GM21737 (cell line): Measurements from ENCODE around the gene LBH.

Experiments
- ATAC-seq: cut with Tn5 transposase; IDR thresholded peaks from one replicate; pipeline ENCODE4 v1.9.1; 2021; ENCODE audit warnings: mild to moderate bottlenecking, moderate library complexity; ENCODE audit not compliant: unreplicated experiment

Gene LBH

DNA sequence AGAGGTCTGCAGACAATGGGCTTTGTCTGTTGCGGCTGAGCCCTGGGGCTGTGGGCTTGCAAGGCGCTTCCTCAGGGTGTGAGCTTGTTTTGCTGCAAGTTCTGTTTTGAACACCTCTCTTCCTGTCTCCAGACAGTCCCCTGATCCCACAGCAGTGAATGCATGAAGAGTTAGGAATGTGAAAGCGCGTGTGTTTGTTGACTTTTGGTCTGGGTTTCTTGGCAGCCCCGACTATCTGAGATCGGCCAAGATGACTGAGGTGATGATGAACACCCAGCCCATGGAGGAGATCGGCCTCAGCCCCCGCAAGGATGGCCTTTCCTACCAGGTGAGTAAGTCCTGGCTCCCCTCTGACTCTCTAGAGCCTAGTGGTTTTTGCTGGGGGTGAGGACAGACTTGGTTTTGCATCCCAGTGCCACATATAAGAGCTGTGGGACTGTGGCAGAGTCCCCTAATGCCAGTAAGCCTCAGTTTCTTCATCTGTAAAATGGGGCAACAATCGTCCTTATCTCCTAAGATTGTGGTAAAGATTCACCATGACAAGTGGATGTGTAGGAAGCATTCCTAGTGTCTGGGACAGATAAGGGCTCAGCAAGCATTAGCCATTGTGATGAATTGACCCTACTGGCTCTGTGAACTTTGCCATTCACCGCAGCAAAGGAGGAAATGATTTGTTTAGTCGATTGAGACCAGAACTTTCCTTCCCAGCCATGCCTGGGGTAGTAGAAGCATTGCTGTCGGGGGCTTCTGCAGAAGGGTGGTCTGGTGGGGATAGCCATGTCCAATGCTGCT is 3.0 kb downstream of the LBH start:
- no peak for ATAC-seq

DNA sequence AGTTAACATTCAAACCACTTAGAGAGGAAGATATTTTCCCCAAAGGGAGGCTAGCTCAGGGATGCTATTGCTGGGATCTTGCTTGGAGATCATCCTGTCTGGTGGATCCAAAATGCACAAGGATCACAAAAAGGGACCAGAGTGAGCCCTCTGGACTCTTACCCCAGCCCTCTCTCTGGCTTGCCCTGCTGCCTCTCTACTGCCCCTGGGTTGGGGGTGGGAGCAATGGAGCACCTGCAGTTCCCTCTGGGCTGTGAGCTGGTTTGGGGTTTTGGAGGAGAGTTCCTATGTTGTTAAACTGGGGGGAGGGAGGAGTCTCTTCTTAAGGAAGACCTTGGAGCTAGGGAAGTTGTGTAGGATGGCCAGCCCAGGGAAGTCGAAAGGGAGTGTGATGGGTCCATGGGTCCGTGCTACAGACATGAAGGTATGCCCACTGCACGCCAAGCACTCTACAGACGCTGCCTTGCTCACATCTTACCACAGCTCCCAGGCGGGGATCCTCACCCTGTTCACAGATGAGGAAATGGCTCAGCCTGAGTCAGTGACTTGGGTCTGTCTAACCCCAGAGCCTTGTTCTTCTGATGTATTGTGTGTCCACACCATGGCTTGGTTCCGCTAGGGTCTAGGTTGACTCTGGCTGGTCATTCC is 3.8 kb downstream of the LBH start:
- ATAC-seq, result no peak

DNA sequence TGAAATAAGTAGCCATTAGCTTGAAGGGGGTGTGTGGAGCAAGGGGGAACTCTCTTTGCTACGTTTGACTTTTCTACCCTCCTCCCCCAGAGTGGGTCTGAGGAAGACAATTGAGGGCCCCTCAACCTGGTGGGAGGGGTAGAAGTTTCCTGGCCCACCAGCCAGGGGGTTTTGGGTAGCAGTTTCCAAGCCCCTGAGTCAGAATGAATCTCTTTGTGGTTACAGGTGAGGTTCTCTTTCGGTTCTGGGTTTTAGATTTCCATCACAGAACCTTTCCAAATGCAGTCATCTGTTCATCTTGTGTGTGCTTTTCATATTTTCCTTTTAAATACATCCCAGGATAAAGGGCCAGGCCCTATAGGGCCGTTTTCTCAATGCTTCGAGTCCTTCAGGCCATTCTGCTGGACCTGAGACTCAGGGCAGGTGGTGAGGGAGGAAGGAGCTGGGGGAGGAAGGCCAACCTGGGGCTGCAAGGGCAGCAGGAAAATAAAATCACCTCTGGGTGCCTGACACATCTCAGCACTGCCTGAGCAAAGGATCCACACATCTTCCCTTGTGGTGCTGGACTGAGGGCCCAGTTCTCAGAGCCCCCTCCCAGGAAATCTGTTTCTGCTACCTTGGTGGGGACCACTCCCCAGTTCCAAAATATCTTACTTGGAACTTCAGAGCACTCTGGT is 4.7 kb downstream of the LBH start:
- no peak for ATAC-seq

DNA sequence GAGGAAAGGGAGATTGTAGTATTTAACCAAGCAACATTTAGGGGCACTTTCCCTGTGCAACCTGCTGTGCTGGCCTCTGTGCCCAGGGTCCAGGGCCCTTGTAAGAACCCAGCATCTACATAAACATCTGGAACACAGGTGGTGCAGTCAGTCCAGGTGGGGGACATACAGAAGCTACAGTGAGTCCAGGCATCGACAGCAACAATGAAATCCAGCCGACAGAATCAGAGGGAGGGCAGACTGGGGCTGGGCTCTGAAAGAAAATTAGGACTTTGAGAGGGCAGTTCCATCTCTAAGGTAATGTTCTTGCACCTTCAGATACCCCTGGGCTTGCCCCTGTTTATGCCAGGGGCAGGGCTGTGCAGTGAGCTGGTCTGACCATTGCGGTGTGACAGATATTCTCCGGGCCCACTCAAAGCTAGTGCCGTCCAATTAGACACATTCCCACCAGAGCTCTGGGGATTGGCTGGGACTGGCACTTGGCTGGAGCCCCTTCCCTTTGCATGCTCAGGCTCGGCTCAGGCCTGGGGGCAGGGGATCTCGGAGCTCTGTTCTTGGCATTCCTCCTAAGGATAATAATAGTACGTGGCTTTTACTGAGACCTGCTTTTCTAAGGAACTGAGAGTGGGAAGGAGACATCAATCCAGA is 5.4 kb downstream of the LBH start:
- no peak for ATAC-seq

DNA sequence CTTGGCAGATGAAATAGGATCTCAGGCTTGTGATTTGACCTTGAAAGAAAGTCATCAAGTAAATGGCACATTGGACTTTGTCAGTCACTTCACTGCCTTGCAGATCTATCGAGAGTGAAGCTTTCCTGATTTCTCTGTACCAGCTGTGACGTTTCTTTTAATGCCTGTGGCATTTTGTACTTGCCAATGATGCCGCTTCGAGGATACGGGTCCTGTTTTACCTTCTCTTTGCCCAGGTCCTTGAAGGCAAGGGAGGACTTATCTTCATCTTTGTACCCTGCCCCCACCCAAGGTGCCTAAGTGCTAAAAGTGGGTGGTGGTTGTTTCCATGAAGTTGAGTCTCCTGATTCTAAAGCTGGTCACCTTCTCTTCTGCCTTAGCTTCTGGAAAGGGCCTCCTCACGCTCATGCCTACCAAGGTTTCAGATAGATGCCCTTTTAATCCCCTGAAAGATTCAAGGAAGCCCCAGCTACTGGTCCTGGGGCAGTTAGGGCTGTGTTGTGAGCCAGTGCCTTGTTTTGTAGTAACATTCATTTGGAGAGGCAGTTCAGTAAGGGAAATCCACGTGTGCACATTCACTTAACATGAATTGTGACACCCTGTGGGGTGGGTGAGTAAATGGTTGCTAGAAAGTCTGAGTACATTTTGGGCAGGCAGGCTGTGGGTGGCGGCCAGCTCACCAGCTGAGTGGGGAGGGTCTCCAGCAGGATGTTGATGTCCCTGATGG is 6.1 kb downstream of the LBH start:
- ATAC-seq, result no peak

DNA sequence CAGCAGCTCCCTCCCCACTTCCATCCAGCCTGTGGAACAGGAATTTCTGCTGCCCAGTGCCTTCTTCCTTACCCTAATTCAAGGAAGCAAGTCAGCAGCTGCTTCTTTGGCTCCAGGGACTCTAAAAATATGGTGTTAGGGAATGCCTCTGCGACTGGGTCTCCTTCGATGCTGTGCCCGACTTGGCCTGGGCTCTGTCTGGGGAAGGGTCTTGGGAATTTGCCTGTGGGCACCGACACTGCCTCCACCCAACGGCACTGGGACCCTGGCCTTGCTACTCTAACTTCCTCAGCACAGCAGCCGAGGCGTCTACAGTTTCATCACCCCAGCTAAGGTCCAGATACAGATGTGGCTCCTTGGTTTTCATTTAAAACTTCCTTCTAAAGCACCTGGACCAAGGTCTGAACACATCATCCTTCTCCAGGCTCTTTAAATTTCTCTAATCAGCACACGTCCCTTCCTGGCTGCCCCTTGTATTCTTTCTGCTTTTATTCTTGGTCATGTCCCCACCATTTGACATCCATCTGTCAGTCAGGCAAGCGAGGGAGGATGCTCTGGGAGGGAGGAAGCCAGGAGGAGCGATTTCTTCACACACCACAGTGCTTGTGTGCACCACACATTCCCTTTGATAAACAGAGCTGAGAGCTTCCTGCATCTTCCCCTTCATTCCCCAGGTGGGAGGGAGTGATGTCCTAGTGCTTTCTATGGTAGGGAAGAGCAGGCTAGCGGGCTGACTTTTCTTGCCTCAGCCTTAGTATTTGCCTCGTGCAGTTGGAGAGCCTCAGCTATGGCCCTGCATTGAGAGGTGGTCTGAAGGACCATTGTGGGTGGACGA is 6.8 kb downstream of the LBH start:
- no peak for ATAC-seq

DNA sequence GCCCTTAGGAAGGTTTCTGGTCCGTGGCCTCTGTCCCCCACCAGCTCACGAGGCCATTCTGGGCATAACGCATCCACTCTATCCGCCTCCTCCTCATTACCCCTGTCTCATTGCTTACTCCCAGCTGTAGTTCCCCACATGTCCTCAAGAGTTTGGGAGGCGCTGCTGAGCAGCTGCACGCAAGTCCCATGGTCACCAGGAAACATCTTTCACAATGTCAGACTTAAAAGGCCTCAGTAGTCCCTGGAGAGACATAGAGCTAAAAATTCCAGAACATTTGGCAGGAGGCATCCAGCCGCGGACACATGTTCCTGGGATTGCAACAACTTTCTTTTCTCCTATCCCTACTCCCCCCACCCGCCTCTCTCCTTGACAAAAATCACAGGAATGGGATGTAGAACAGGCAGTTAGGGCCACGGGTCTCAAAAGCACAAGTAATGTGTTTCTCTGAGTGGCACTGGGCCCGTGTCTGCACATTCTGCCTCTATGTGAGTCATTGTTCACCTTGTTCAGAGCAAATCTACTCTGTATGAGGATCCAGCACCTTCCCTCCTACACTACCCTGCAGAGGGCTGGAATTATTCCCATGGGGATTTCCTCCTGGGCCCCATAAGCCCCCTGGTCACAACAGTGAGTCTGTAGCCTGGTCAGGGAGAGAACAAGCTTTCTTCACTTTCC is 8.1 kb downstream of the LBH start:
- ATAC-seq, result no peak

DNA sequence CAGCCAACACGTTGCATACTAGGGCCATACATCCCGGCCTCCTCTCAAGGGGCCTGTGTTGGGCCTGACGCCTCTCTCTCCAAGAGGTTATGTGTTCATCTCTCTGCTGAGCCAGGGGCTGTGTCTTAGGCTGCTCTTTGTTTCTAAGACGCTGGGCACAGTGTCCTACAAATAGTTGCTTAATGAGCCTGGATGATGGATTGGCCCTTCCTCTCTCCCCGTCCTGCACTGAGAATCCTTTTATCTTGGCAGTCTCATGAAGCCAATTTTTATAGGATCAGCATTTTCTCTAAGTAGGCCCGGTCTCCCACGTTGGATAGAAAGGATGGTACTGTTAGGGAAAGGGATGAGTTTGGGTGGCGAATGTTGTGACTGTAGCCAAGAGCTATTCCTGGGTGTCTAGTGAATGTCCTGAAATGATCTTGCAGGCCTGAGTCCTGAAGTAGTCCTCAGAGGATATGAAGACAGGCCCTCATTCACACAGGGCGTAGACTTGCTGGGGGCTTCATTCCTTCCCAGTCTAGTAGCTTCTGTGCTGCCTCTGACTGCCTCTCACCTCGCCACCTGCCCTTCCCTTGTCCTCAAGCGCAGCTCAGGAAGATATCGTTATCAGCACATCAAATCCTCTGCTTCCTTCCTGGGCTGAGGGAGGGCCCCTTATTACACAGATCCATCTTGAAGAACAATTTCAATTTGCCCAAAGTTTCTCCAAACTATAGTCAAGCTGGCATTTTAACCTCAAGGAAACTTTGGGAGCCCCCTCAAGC is 8.8 kb downstream of the LBH start:
- ATAC-seq, result no peak

DNA sequence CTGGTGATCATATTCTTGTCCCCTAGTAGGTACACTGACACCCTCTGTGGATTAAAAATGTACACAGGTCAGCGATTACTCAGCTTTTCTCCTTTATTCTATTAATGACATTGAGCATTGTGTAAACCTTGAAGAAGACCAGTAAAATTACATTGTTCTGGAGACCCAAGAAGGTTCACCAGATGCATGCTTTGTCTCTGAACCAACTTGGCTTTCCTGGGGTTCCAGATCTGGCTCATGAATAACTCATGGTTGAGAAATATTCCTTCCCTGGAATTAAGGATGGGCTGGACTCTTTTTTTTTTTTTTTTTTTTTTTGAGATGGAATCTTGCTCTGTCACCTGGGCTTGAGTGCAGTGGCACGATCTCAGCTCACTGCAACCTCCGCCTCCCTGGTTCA is 11.9 kb downstream of the LBH start:
- no peak for ATAC-seq

DNA sequence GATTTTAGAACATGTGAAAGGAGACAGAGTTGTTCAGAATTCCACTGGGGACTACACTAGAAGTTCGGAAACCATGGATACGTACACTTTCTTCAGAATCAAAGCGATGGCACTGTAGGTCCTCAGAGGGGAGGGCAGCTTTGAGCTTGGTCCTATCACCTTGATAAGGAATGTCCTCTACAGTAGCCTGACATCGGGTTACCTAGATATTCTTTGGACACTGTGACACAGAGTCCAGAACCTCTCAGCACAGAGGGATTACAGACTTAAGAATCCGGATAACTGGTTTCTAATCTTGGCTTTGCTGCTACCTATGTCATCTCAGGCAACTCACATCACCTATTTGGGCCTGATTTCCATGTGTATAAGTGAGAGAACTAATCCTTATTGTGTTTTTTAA is 14.0 kb downstream of the LBH start:
- ATAC-seq, result no peak

DNA sequence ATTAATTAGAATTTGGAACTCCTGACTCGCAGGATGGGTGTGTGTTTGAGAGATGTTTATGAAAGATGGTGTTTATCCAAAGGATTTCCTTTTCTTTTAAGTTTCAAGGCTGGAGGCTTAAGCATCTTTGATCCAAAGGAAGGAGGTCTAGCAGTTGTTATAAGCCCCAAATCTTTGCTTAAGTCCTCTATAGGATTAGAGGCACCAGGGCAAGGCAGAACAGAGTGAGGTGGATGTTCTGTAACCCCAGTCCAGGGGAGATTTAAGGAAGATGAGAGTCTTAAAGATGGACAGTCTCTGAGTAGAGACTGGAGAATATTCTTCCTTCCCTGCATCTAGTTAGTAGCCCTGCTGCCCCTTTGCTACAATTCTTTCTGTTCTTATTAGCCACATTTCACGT is 17.5 kb downstream of the LBH start:
- ATAC-seq, result no peak

DNA sequence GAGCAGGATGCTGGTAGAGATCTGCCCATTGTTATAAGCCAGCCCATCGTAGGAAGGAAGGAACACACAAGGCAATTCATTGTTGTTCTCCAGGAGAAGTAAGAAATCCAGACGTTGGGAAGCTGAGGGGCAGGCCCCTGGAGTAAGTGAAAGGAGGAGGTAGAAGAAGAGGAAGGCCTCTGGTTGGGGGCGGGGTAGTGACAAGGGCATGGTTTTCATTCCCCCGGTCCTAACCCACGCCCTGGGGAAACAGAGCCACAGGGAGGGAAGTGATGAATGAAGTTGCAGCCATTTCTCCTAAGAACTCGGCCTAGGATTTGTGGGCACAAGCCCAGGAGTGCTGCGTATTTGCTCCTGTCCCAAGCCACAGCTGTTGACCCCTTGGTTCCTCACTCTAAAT is 18.0 kb downstream of the LBH start:
- ATAC-seq, result no peak

DNA sequence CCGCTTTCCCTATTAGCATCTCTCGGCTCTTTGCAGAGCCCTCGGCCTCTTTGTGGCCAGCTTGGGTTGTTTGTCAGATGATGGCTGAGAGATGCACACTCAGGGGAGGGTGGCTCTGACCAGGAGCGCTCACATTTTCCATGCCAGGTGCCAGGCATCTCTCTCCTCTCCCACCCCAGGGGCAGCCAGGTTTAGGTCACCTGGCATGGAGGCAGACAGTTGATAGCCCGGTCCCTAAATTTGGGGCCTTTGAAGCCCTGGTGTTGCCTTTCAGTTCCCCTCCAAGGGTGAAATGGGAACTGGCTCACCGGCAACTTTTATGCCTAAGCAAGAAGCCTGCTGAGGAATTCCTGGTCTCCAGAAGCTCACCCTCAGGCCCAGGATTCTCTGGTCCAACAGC is 19.1 kb downstream of the LBH start:
- ATAC-seq, result no peak

DNA sequence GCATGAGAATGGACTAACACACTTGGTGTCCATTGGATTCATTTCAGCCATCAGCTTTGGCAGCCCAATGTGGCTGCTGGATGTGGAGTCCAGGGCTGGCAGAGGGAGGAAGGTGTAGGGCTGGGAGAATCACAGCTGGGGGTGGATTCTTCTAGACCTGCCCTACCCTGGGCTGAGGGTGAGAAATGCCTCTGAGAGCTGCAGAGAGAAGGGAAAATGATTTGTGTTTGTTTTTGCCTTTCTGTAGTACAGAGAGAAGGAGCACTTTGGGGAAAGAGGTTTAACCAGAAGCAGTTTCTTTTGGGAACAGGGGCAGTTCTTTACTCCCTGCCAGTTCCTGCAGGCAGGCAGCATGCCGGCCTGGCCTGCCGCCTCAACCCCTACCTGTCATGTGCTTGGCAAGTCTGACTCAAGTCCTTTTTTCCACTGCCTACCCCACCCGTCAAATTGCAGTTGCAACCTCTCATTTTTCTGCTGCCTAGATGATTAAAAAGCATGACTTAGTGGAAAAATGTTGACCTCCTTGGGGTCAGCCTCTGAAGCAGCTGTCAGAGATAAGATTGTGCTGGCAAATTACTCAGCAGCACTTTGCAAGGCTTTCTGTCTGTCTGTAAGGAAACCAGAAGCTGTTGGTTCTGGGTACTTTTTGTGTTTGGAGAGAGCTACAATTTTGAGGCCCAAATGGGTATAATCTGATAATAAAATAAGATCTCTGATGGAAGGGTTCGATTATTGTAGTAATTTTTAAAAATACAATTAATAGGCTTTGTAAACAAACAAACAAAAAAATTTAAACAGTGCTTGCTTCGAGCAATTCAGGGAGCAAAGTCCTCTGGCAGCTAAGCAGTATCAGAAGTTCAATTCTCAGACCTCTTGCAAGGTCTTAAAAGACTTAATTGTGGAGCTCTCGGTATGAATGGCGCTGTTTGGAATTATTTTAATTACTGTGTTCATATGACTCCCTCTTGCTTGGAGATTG is 21.7 kb downstream of the LBH start:
- no peak for ATAC-seq

DNA sequence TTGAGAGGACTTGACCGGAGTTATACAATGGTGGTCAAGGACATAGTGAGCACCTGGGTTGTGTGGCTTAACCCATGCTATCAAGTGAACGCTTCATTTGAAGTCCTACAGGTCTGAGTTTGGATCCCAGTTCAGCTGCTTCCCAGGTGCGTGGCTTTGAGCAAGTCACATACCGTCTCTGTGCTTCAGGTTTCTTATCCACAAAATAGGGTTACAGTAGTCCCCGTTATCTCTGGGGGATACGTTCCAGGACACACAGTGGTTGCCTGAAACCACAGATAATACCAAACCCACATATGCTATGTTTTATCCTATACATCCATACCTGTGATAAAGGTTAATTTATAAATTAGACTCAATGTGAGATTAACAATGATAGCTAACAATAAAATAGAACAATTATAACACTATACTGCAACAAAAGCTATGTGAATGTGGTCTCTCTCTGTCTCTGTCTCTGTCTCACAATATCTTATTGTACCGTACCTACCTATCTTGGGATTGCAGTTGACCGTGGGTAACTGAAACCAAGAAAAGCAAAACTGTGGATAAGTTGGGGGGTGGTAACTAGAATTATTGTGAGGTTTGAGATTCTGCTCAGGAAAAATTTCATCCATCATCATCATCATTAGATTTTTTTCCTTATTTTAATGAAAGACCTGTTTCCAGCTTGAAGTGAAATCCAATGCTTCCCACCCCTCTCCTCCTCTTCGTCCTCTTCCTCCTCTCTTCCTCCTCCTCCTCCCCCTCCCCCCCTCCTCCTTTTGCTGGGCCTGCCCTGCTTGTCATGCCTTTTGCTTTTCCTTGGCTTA is 22.7 kb downstream of the LBH start:
- ATAC-seq, result no peak

DNA sequence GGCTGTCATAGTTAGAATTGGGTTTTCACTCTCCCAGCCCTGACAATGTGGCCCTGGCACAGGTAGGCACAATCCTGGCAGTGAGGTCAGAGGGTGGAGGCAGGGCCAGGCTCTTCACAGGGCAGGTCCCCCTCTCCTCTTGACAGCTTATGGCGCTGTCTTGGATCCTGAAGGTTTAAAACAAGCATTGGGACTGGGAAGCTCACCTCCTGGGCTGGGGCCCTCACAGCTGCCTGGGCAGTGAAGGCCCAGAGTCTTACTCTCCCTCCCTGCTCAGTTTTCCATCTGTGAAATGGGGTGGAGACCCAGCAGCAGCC is 23.3 kb downstream of the LBH start:
- no peak for ATAC-seq

DNA sequence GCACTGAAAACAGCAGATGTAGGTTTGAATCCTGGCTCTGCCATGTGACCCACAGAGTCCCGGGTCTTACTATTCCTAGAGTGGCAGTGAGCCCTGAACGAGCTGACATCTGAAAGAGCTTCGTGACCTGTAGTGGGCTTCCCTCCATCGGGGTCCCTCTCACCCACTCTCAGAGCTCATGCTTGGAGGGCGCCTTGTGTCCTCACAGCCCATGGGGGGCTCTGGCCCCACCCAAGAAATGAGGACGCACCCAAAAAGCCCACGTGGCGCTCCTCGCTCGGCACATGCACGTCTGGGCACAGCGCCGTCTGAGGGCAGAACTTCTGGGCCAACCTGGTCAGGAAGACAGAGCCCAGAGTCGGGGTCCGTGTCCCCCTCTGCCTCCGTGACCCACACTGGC is 23.7 kb downstream of the LBH start:
- no peak for ATAC-seq
